ENCODE results near the gene OR10A2.
A peak's percentile ranks its signal among the peaks of the same experiment; 100 is the strongest.

OR10A2 gene, protein sequence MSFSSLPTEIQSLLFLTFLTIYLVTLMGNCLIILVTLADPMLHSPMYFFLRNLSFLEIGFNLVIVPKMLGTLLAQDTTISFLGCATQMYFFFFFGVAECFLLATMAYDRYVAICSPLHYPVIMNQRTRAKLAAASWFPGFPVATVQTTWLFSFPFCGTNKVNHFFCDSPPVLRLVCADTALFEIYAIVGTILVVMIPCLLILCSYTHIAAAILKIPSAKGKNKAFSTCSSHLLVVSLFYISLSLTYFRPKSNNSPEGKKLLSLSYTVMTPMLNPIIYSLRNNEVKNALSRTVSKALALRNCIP

DNA sequence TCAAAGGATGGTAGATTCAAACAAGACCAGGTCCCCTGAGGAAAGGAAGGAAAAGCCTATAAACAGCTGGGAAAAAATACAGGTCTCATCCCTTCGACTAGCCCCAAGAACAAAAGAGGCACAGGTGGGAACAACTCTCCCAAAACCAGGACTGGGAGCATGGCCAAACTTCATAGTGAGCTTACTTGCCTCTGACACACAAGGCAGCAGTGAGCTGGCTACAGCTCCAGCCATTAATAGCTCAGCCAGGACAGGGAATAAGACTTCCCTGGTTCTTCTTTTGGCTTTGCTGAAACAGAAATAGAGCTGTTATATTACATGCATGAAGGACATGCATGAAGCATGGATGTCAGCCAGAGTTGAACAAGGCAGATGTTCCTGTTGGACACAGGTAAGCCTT lies at the start of gene OR10A2:
OR10A2 (plus strand) TSS at position 97 of the 400 bp plus-strand sequence. CDS start 6,698 bp downstream, outside the sequence.
- H4K20me1 ChIP-seq (ENCODE audit: insufficient read depth, low read length): no peaks in the 10 kb centered on the region
- no peak within 1 kb of the TSS for H3K4me3 ChIP-seq (ENCODE audit: low read length)
- no peaks in the 10 kb centered on the region for H3K27me3 ChIP-seq (ENCODE audit: low read depth, low read length)
- no peaks in the 10 kb centered on the region for H3K79me2 ChIP-seq (ENCODE audit: low read length)
- no peak within 1 kb of the TSS for H2AFZ ChIP-seq (ENCODE audit: low read depth, low read length)
- H3K9me3 ChIP-seq (ENCODE audit: insufficient read depth, low read length): no peaks in the 10 kb centered on the region
- H3K27ac ChIP-seq (ENCODE audit: low read length): no peak within 1 kb of the TSS
- H3K4me1 ChIP-seq (ENCODE audit: low read length): no peaks in the 10 kb centered on the region
- TF ChIP-seq, protein P1, sequence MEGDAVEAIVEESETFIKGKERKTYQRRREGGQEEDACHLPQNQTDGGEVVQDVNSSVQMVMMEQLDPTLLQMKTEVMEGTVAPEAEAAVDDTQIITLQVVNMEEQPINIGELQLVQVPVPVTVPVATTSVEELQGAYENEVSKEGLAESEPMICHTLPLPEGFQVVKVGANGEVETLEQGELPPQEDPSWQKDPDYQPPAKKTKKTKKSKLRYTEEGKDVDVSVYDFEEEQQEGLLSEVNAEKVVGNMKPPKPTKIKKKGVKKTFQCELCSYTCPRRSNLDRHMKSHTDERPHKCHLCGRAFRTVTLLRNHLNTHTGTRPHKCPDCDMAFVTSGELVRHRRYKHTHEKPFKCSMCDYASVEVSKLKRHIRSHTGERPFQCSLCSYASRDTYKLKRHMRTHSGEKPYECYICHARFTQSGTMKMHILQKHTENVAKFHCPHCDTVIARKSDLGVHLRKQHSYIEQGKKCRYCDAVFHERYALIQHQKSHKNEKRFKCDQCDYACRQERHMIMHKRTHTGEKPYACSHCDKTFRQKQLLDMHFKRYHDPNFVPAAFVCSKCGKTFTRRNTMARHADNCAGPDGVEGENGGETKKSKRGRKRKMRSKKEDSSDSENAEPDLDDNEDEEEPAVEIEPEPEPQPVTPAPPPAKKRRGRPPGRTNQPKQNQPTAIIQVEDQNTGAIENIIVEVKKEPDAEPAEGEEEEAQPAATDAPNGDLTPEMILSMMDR (IDR thresholded peaks at IDR 0.05; ENCODE audit: low read depth, low read length): no peak
- TF ChIP-seq EZH2phosphoT487 (IDR thresholded peaks at IDR 0.05; ENCODE audit: low read depth): no peak
- H3K4me2 ChIP-seq (ENCODE audit: low read length): no peak within 1 kb of the TSS
- H3K36me3 ChIP-seq (replicated peaks; ENCODE audit: low read depth, low read length): no peaks in the 10 kb centered on the region
- no peak within 1 kb of the TSS for H3K9ac ChIP-seq (ENCODE audit: low read length)

DNA sequence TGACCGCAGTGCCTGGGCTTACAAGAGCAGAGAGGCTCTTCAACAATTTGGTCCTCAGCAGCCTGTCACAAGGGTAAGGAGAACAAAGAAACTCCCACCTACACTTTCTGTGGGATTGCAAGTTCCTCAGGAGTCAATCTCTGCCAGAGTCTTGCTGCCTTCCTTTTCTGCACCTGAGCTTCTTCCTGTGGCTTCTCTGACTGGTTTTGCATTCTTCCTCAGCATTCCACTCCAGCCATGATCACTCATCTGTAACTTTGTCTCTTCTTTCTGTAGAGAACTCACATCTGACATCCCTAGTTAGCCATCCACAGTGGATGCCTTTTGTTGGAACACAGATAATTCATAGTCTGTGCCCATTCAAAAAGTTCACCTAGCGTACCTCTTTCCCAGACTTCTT lies 49.2 kb upstream of the OR10A2 start:
- H3K79me2 ChIP-seq (ENCODE audit: low read length): no peaks in the 10 kb centered on the region
- H3K27me3 ChIP-seq (ENCODE audit: low read depth, low read length): no peaks in the 10 kb centered on the region
- no peaks in the 10 kb centered on the region for H3K9me3 ChIP-seq (ENCODE audit: insufficient read depth, low read length)
- H3K4me3 ChIP-seq (ENCODE audit: low read length): no peak overlapping the region
- TF ChIP-seq, protein P1 (IDR thresholded peaks at IDR 0.05; ENCODE audit: low read depth, low read length): no peak
- TF ChIP-seq EZH2phosphoT487 (IDR thresholded peaks at IDR 0.05; ENCODE audit: low read depth): no peak
- no peaks in the 10 kb centered on the region for H3K36me3 ChIP-seq (replicated peaks; ENCODE audit: low read depth, low read length)
- H4K20me1 ChIP-seq (ENCODE audit: insufficient read depth, low read length): no peaks in the 10 kb centered on the region
- H3K27ac ChIP-seq (ENCODE audit: low read length): no peak overlapping the region
- H3K4me1 ChIP-seq (ENCODE audit: low read length): peaks cover 7% of the 10 kb centered on the region
- no peak overlapping the region for H3K4me2 ChIP-seq (ENCODE audit: low read length)
- no peak overlapping the region for H3K9ac ChIP-seq (ENCODE audit: low read length)
- H2AFZ ChIP-seq (ENCODE audit: low read depth, low read length): no peak overlapping the region

DNA sequence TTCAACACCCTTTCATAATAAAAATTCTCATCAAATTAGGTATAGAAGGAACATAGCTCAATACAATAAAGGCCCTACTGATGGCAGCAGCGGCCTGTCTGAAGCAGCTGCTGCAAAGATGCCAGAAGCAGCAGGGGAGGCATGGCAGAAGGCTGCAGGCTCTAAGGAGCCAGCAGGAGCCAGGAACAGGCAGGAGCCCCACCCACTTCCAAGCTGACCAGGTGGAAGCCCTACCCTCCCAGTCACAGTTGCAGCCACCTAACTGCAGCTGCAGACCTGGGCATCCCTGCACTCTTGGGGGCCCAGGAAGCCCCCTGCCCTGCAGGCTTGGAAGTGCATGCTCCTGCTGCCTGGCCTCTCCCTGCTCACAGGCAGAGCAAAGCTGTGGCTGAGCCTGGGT lies 45.2 kb upstream of the OR10A2 start:
- no peaks in the 10 kb centered on the region for H3K27me3 ChIP-seq (ENCODE audit: low read depth, low read length)

DNA sequence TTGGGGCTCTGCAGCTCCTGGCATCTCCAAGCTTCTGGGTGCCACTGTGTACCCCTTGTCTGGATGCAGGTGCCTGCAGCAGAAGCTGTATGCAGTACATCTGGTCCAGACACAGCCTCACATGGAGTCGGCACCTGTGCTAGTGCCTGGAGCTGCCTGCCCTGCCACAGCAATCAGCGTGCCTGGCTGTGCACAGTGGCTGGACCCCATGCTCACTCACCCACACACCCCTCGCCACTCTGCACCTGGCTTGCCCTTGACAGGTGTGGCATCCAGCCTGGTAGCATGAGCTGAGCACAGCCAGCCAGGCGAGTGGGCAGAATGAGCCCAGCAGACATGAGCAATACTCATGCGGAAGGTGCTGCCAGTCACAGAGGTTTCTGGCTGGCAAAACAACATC lies 43.9 kb upstream of the OR10A2 start:
- Histone ChIP-seq H3K9ac (ENCODE audit: low read length) (no peak overlapping the region), H3K79me2 (ENCODE audit: low read length) (no peaks in the 10 kb centered on the region), H3K9me3 (ENCODE audit: insufficient read depth, low read length) (no peaks in the 10 kb centered on the region), H4K20me1 (ENCODE audit: insufficient read depth, low read length) (no peaks in the 10 kb centered on the region), H2AFZ (ENCODE audit: low read depth, low read length) (no peak overlapping the region), H3K36me3 (replicated peaks; ENCODE audit: low read depth, low read length) (peaks cover 3% of the 10 kb centered on the region), H3K4me2 (ENCODE audit: low read length) (0 out of 2 replicates have a peak overlapping the region, but pooled peaks have one; percentile 3), H3K4me3 (ENCODE audit: low read length) (no peak overlapping the region), H3K27ac (ENCODE audit: low read length) (no peak overlapping the region), H3K27me3 (ENCODE audit: low read depth, low read length) (no peaks in the 10 kb centered on the region), H3K4me1 (ENCODE audit: low read length) (peaks cover 12% of the 10 kb centered on the region)
- no peak for TF ChIP-seq EZH2phosphoT487 (IDR thresholded peaks at IDR 0.05; ENCODE audit: low read depth)
- TF ChIP-seq, protein P1 (IDR thresholded peaks at IDR 0.05; ENCODE audit: low read depth, low read length): no peak

More for the DNA sequence above, 45.2 kb upstream of the OR10A2 start:
- H3K4me3 ChIP-seq (ENCODE audit: low read length): no peak overlapping the region
- H3K36me3 ChIP-seq (replicated peaks; ENCODE audit: low read depth, low read length): peaks cover 3% of the 10 kb centered on the region
- H3K4me1 ChIP-seq (ENCODE audit: low read length): peaks cover 13% of the 10 kb centered on the region
- H4K20me1 ChIP-seq (ENCODE audit: insufficient read depth, low read length): no peaks in the 10 kb centered on the region
- no peak overlapping the region for H3K9ac ChIP-seq (ENCODE audit: low read length)
- no peak for TF ChIP-seq EZH2phosphoT487 (IDR thresholded peaks at IDR 0.05; ENCODE audit: low read depth)
- TF ChIP-seq, protein P1 (IDR thresholded peaks at IDR 0.05; ENCODE audit: low read depth, low read length): peak; percentile 18; the same call in 1 of the 2 replicates
- no peak overlapping the region for H3K4me2 ChIP-seq (ENCODE audit: low read length)
- H2AFZ ChIP-seq (ENCODE audit: low read depth, low read length): no peak overlapping the region
- no peak overlapping the region for H3K27ac ChIP-seq (ENCODE audit: low read length)
- H3K9me3 ChIP-seq (ENCODE audit: insufficient read depth, low read length): no peaks in the 10 kb centered on the region
- H3K79me2 ChIP-seq (ENCODE audit: low read length): no peaks in the 10 kb centered on the region

Data from OCI-LY3 (cell line).